ENCODE measurements around the gene HERC3.

DNA sequence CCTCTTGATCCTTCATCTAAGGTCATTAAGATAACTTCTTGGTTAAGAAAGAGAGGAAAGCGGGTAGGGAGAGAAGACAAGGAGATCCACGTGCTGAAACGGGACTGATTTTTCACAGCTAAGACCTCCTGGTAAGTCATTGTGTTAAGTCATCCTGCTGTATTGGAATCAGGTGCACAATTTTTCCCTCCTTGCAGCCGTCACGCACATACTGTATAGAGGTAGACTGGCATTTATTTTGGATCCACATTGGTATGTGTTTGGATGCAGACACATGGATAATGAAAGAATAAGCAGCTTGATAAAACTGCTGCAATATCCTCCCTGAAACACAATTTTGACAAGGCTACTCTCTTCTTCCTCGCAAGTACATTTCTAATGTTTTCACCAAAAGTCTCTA, 165.5 kb downstream of the HERC3 start:
- TF ChIP-seq CTCF (IDR thresholded peaks at IDR 0.05 in 2 of 3, conservative IDR thresholded peaks at IDR 0.05 in 1 of 3; ENCODE audit: control insufficient read depth in 2 of 3, extremely low read depth in 1 of 3, insufficient read depth in 1 of 3, low read depth in 3 of 3, low read length in 3 of 3) (no peak), EZH2 (IDR thresholded peaks at IDR 0.05; ENCODE audit: borderline replicate concordance, control insufficient read depth, low read depth, low read length) (no peak), TCF12 (IDR thresholded peaks at IDR 0.05; ENCODE audit: low read depth, low read length) (no peak), RBBP5 (conservative IDR thresholded peaks at IDR 0.05) (no peak), TAF1 (IDR thresholded peaks at IDR 0.05; ENCODE audit: borderline replicate concordance, low read depth, low read length) (no peak), CREB1 (IDR thresholded peaks at IDR 0.05; ENCODE audit: low read depth) (no peak), POLR2A (IDR thresholded peaks at IDR 0.05; ENCODE audit: low read depth, low read length) (no peak), NKRF (conservative IDR thresholded peaks at IDR 0.05) (no peak), CBFB (IDR thresholded peaks at IDR 0.05; ENCODE audit: low read depth) (no peak), USF2 (IDR thresholded peaks at IDR 0.05; ENCODE audit: borderline replicate concordance, low read depth, low read length) (no peak), ETV6 (conservative IDR thresholded peaks at IDR 0.05 in 1 of 2, IDR thresholded peaks at IDR 0.05 in 1 of 2; ENCODE audit: borderline replicate concordance in 1 of 2, low read depth in 1 of 2) (no peak), RFX5 (IDR thresholded peaks at IDR 0.05; ENCODE audit: low read depth, low read length) (no peak)
- TF ChIP-seq, protein P1, sequence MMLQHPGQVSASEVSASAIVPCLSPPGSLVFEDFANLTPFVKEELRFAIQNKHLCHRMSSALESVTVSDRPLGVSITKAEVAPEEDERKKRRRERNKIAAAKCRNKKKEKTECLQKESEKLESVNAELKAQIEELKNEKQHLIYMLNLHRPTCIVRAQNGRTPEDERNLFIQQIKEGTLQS (IDR thresholded peaks at IDR 0.05; ENCODE audit: borderline replicate concordance, extremely low read depth, low read depth, low read length) = no peak
- TF ChIP-seq, protein P2, sequence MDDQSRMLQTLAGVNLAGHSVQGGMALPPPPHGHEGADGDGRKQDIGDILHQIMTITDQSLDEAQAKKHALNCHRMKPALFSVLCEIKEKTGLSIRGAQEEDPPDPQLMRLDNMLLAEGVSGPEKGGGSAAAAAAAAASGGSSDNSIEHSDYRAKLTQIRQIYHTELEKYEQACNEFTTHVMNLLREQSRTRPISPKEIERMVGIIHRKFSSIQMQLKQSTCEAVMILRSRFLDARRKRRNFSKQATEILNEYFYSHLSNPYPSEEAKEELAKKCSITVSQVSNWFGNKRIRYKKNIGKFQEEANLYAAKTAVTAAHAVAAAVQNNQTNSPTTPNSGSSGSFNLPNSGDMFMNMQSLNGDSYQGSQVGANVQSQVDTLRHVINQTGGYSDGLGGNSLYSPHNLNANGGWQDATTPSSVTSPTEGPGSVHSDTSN (IDR thresholded peaks at IDR 0.05; ENCODE audit: insufficient replicate concordance, low read depth, low read length) = no peak
